ENCODE results near the gene LRRC25. TPM values are rescaled to one million over a fixed set of nuclear protein-coding genes. Genes with fewer than 3 reads are reported as not detected.

Gene LRRC25
- total RNA-seq, 4 donors from 2014 or later = 8.3 to 32.0 (median 18.7) TPM

DNA sequence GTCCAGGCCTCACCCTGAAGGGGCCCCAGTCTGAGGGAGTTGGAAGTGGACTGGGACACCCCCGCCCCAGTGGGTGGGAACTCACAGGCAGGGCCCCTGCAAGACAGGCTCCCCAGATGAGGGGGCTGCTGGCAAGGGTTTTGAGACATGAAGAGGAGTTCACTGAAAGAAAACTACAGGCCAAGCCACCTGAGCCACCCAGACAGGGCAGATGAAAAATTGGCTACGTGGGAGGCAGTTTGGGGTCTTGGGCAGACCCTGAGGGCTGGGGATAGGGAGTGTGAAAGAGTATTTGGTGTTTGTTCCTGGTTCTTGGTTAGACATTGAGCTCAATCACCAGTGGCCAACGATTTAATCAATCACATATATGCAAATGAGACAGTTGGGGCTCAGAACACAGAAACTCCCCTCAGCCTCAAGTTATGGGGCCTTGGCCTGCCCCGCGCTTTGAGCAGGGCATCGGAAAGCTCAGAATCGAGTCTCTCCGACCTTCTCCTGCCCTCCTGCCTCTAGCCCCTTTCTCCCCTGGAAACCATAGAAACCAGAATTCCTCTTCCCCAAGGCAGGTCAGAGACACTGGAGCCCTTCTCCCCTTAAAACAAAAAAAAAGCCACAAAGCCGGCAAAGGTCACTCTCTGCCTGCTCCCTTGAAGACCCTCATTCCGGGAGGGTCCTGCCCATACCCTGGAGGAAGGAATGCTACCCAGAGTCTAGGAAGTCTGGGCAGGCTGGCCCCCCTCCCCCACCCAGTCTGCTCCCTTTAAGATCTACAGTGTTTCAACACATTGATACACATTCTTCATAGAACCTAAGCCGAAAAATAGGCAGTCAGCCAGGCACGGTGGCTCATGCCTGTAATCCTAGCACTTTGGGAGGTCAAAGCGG is 41.8 kb upstream of the LRRC25 start:
- no peak for TF ChIP-seq CTCF (IDR thresholded peaks at IDR 0.05; ENCODE audit: low read depth)

- no peak for TF ChIP-seq CTCF (IDR thresholded peaks at IDR 0.05; ENCODE audit: low read depth)
Observed at GRCh38 chr19:18438331-18439024, 41.1 kb upstream of the LRRC25 start.

- no peak for TF ChIP-seq CTCF (IDR thresholded peaks at IDR 0.05; ENCODE audit: low read depth)
Observed at GRCh38 chr19:18437491-18438330, 40.3 kb upstream of the LRRC25 start, which contains the start of gene ISYNA1. ISYNA1 (minus strand) TSS chr19:18438133; CDS start chr19:18437979, 154 bp downstream.

DNA sequence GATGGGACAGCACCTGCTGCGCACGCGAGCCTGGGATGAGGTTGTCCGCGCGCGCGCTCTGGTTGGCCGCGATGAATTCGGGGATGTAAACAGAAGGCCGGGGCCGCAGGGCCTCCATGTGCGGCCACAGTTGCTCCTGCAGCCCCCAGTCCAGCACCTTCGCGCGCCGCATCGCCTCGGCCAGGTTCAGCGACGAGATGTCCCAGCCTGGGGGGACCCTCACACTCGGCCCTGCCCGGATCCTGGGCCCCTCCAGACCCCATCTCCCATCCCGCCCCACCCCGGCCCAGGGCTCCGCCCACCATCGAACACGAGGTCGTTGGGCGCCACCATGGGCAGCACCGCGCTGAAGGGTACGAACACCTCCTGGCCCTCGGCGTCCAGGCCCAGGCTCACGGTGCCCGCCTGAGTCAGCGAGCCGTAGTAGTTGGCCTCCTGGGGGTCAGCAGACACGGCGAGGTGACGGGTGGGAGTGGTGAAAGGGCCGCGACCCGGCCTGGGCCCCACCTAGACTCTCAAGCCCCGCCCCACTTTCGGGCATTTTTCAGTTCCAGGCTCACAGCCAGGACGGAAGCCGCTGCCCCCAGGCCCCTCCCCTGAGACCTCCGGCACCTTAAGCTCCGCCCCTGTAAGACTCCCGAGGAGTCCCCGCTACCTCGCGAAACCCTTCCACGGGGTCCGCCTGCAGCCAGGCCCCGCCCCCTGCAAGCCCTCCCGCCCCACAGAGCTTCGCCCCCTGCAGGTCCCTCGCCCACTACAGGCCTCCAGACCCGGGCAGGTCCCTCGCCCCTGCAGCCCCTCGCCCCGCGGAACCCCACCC is 39.5 kb upstream of the LRRC25 start:
- TF ChIP-seq CTCF (IDR thresholded peaks at IDR 0.05; ENCODE audit: low read depth) = no peak

DNA sequence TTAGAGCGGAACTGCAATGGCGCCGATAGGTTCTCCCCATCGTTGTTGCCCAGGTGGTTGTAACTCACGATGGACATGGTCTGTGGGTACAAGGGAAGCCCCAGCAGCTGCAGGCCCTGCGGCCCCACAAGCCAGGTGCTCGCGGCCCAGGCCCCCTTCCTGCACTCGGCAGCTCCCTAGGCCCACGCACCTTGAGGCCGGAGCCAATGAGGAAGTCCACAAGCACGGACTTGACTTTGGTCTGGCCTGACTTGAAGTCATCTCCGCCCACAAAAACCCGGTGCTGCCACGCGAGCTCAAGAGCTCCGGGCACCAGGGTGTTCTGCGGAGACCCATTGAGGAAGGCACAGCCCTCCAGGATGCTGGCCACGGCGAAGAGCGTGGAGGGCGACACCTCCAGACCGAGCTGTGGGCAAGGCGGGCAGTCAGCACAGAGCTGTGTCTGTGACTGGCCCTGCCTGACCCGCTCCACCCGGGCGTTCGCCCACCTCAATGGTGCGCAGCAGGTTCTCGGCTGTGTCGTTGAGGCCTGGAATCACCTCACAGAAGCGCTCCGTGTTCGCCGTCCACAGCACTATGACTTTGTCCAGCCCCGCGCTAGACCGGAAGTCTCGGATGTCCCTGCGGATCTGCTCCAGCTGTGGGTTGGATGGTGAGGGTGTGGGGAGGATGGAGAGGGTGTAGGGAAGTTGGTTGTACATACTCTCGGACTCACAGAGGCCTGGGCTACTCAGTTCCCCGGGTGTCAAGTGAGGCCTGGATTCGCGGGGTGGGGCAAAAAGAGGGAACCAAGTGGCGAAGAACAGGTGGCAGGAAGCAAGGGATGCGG is 38.6 kb upstream of the LRRC25 start:
- no peak for TF ChIP-seq CTCF (IDR thresholded peaks at IDR 0.05; ENCODE audit: low read depth)

Data from subcutaneous adipose tissue (tissue), 4 donors.